Liver (tissue), 9 donors: ENCODE measurements around the gene PARD3B. TPM values are rescaled to one million over a fixed set of nuclear protein-coding genes. Genes with fewer than 3 reads are reported as not detected.

Experiments used
- DNase-seq: peaks from one replicate; pipeline ENCODE4 v3.0.0-alpha.2; 2017; ENCODE audit warnings: low spot score
- H3K27ac ChIP-seq, 2 donors: one replicate each; pipeline ENCODE4 v1.7.0; 2013; ENCODE audit warnings: inconsistent platforms in 2 of 2, low read length in 2 of 2, control low read depth in 1 of 2, low read depth in 1 of 2, mild to moderate bottlenecking in 1 of 2
- H3K27me3 ChIP-seq, 4 donors: one replicate each; pipeline versions ENCODE4 v1.6.1 to v1.7.0; 2013; ENCODE audit warnings: low read length in 3 of 4, inconsistent platforms in 1 of 4, mild to moderate bottlenecking in 1 of 4, moderate library complexity in 1 of 4; ENCODE audit not compliant: control insufficient read depth in 4 of 4, insufficient read depth in 4 of 4
- H3K36me3 ChIP-seq, 4 donors: one replicate each; pipeline versions ENCODE4 v1.6.1 to v1.7.0; 2013; ENCODE audit warnings: low read length in 3 of 4, mild to moderate bottlenecking in 3 of 4, low read depth in 1 of 4, moderate library complexity in 1 of 4; ENCODE audit not compliant: control insufficient read depth in 4 of 4, insufficient read depth in 3 of 4
- H3K4me1 ChIP-seq, 4 donors: one replicate each; pipeline versions ENCODE4 v1.6.1 to v1.7.0; 2013; ENCODE audit warnings: low read length in 3 of 4, mild to moderate bottlenecking in 3 of 4, moderate library complexity in 1 of 4; ENCODE audit not compliant: control insufficient read depth in 4 of 4, insufficient read depth in 4 of 4
- H3K4me3 ChIP-seq, 3 donors: one replicate each; pipeline versions ENCODE4 v1.6.1 to v1.7.0; 2013; ENCODE audit warnings: low read length in 3 of 3, control low read depth in 1 of 3, low read depth in 1 of 3, mild to moderate bottlenecking in 1 of 3
- H3K9ac ChIP-seq, 2 donors: one replicate each; pipeline ENCODE4 v1.7.0; 2013; ENCODE audit warnings: low read length in 2 of 2, mild to moderate bottlenecking in 2 of 2, moderate library complexity in 2 of 2, control low read depth in 1 of 2, low read depth in 1 of 2
- H3K9me3 ChIP-seq, 4 donors: one replicate each; pipeline versions ENCODE4 v1.6.1 to v1.7.0; 2013; ENCODE audit warnings: low read length in 3 of 4; ENCODE audit not compliant: control insufficient read depth in 4 of 4
- ATF3 ChIP-seq: IDR thresholded peaks from 2 replicates; pipeline ENCODE4 v1.6.1; 2016; ENCODE audit warnings: antibody characterized with exemption
- CTCF ChIP-seq: fragments of 150-350 bp; IDR thresholded peaks from 2 replicates; pipeline ENCODE4 v1.5.1; 2017; ENCODE audit warnings: improper control_type of control experiment, low read depth, low read length; ENCODE audit not compliant: missing input control
- EGR1 ChIP-seq, 2 donors: IDR thresholded peaks; 2 replicates each; pipeline ENCODE4 v1.6.1; 2016 to 2018; ENCODE audit warnings: antibody characterized with exemption in 2 of 2, low read depth in 2 of 2
- FOXA1 ChIP-seq: IDR thresholded peaks from 2 replicates; pipeline ENCODE4 v1.6.1; 2016; ENCODE audit warnings: antibody characterized with exemption
- FOXA2 ChIP-seq: IDR thresholded peaks from 2 replicates; pipeline ENCODE4 v1.6.1; 2016; ENCODE audit warnings: antibody characterized with exemption
- GABPA ChIP-seq, 2 donors: IDR thresholded peaks in 1 of 2; conservative IDR thresholded peaks in 1 of 2; 2 replicates each; pipeline ENCODE4 v1.6.1; 2016; ENCODE audit warnings: antibody characterized with exemption in 2 of 2, mild to moderate bottlenecking in 1 of 2, moderate library complexity in 1 of 2
- HNF4A ChIP-seq, 2 donors: conservative IDR thresholded peaks; 2 replicates each; pipeline ENCODE4 v1.6.1; 2016; ENCODE audit warnings: antibody characterized with exemption in 2 of 2, mild to moderate bottlenecking in 2 of 2
- HNF4G ChIP-seq: IDR thresholded peaks from 2 replicates; pipeline ENCODE4 v1.6.1; 2016; ENCODE audit warnings: antibody characterized with exemption
- JUND ChIP-seq, 2 donors: IDR thresholded peaks; 2 replicates each; pipeline ENCODE4 v1.6.1; 2016; ENCODE audit warnings: antibody characterized with exemption in 2 of 2
- MAX ChIP-seq: IDR thresholded peaks from 2 replicates; pipeline ENCODE4 v1.6.1; 2016; ENCODE audit warnings: antibody characterized with exemption
- NR2F2 ChIP-seq: IDR thresholded peaks from 2 replicates; pipeline ENCODE4 v1.6.1; 2016; ENCODE audit warnings: antibody characterized with exemption
- RAD21 ChIP-seq, 2 donors: IDR thresholded peaks; 2 replicates each; pipeline ENCODE4 v1.6.1; 2016; ENCODE audit warnings: antibody characterized with exemption in 2 of 2, mild to moderate bottlenecking in 2 of 2
- RXRA ChIP-seq, 2 donors: IDR thresholded peaks; 2 replicates each; pipeline ENCODE4 v1.6.1; 2017 to 2018; ENCODE audit warnings: antibody characterized with exemption in 2 of 2, mild to moderate bottlenecking in 1 of 2
- SP1 ChIP-seq: IDR thresholded peaks from 2 replicates; pipeline ENCODE4 v1.6.1; 2018; ENCODE audit warnings: antibody characterized with exemption, mild to moderate bottlenecking
- TAF1 ChIP-seq: conservative IDR thresholded peaks from 2 replicates; pipeline ENCODE4 v1.6.1; 2016; ENCODE audit warnings: antibody characterized with exemption, mild to moderate bottlenecking
- ZBTB33 ChIP-seq: IDR thresholded peaks from 2 replicates; pipeline ENCODE4 v1.6.1; 2016; ENCODE audit warnings: antibody characterized with exemption
- WGBS: extraction: QIAGEN DNeasy Blood & Tissue Kit; methylation state at CpG from one replicate; pipeline ENCODE4 v1.1.7; 2013; 5-methylcytosine and 5-hydroxymethylcytosine counted together
- polyA plus RNA-seq, 2 donors: library from polyadenylated mRNA; stranded (reverse) in 1 of 2; unstranded in 1 of 2; fragments of 200-250 nt in 1 of 2; fragments of >200 nt in 1 of 2; fragmentation: Nextera tagmentation in 1 of 2; extraction: Ambion mirVana in 1 of 2; gene quantifications; one replicate each; pipeline versions ENCODE4 v1.2.1 to v1.2.3, GENCODE V29; 2013 to 2015
- total RNA-seq, 2 donors: library from RNA; depleted of rRNA; stranded (reverse); fragments of >200 nt; gene quantifications; one replicate each; pipeline ENCODE4 v1.2.3, GENCODE V29; 2014
- donor health status: healthy.
- donor health status: healthy.
- donor health status: healthy.
- donor health status: healthy.
- donor health status: healthy.

The PARD3B gene
- total and polyA plus RNA-seq, 4 donors = 1.1 to 10.3 (median 3.7) TPM

- TF ChIP-seq FOXA2 = no peak
- TF ChIP-seq GABPA (IDR thresholded peaks at IDR 0.05 in 1 of 2, conservative IDR thresholded peaks at IDR 0.05 in 1 of 2) = no peak
- no peak for TF ChIP-seq ZBTB33
- H3K27me3 ChIP-seq = no peaks in the 10 kb centered on the region
- H3K4me3 ChIP-seq = no peak overlapping the region
- no peaks in the 10 kb centered on the region for H3K4me1 ChIP-seq
- WGBS = 81% methylated on average over 4 of the region's 4 CpGs
- H3K36me3 ChIP-seq = no peaks in the 10 kb centered on the region
- H3K27ac ChIP-seq = no peak overlapping the region
- no peak for DNase-seq
- no peak overlapping the region for H3K9ac ChIP-seq
- H3K9me3 ChIP-seq = no peaks in the 10 kb centered on the region
Observed at GRCh38 chr2:204581946-204582345, 36.7 kb downstream of the PARD3B start.

GRCh38 chr2:204583773-204584172 lies 38.5 kb downstream of the PARD3B start:
- DNase-seq = no peak
- no peaks in the 10 kb centered on the region for H3K4me1 ChIP-seq
- no peaks in the 10 kb centered on the region for H3K36me3 ChIP-seq
- H3K27me3 ChIP-seq = no peaks in the 10 kb centered on the region
- H3K4me3 ChIP-seq = no peak overlapping the region
- no peak overlapping the region for H3K9ac ChIP-seq
- H3K27ac ChIP-seq = no peak overlapping the region
- WGBS = 93% methylated on average over 2 of the region's 2 CpGs
- H3K9me3 ChIP-seq = no peaks in the 10 kb centered on the region
- no peak for TF ChIP-seq EGR1 (IDR thresholded peaks at IDR 0.05; ENCODE audit: low read depth in 2 of 2)
- TF ChIP-seq RXRA (IDR thresholded peaks at IDR 0.05) = no peak
- TF ChIP-seq TAF1 = no peak
- no peak for TF ChIP-seq MAX
- TF ChIP-seq FOXA2 = no peak
- TF ChIP-seq CTCF = no peak
- no peak for TF ChIP-seq ZBTB33
- TF ChIP-seq HNF4A (conservative IDR thresholded peaks at IDR 0.05) = no peak
- no peak for TF ChIP-seq RAD21 (IDR thresholded peaks at IDR 0.05)
- no peak for TF ChIP-seq JUND (IDR thresholded peaks at IDR 0.05)
- no peak for TF ChIP-seq NR2F2
- no peak for TF ChIP-seq SP1

GRCh38 chr2:204585930-204586329 lies 40.7 kb downstream of the PARD3B start:
- no peak overlapping the region for H3K4me3 ChIP-seq
- H3K27me3 ChIP-seq = no peaks in the 10 kb centered on the region
- H3K27ac ChIP-seq = no peak overlapping the region
- H3K9ac ChIP-seq = no peak overlapping the region
- H3K4me1 ChIP-seq = no peaks in the 10 kb centered on the region
- no peak for DNase-seq
- peaks cover 0 to 3% (median 0%) of the 10 kb centered on the region in 4 donors for H3K9me3 ChIP-seq
- H3K36me3 ChIP-seq = no peaks in the 10 kb centered on the region
- WGBS = 91% methylated on average over 1 of the region's 1 CpG
- no peak for TF ChIP-seq EGR1 (IDR thresholded peaks at IDR 0.05; ENCODE audit: low read depth in 2 of 2)
- TF ChIP-seq FOXA1 = no peak
- no peak for TF ChIP-seq CTCF
- no peak for TF ChIP-seq TAF1
- no peak for TF ChIP-seq HNF4A (conservative IDR thresholded peaks at IDR 0.05)
- no peak for TF ChIP-seq HNF4G
- TF ChIP-seq ZBTB33 = no peak
- TF ChIP-seq RXRA (IDR thresholded peaks at IDR 0.05) = no peak
- TF ChIP-seq ATF3 = no peak
- TF ChIP-seq MAX = no peak
